Left lobe of liver (tissue), 2 donors: ENCODE data around the gene IL1RAPL2. TPM values are rescaled to one million over a fixed set of nuclear protein-coding genes. Genes with fewer than 3 reads are reported as not detected.
"Not testable (repeated sequence)": the region's sequence is repeated elsewhere in the genome, so short reads cannot be mapped to it uniquely, and the experiment has no call there.

Experiments
- ATAC-seq: fragments of 200-7000 bp; cut with Tn5 transposase; one replicate; pipeline ENCODE4 v1.9.1; 2020; ENCODE audit warnings: mild to moderate bottlenecking, moderate library complexity
- DNase-seq: peaks from one replicate; pipeline ENCODE4 v3.0.0-alpha.2; 2020; ENCODE audit warnings: low spot score
- total RNA-seq: library from RNA; stranded (reverse); gene quantifications from one replicate; pipeline ENCODE4 v1.2.1, GENCODE V29; 2021
- donor health status: DM: no; HTN: no; CAD: no; lungs with moderate emphysema.
- donor health status: DM: no; HTN: yes; CAD: no.

The IL1RAPL2 gene
- total RNA-seq, 1 donor from 2014 or later = 0.48 TPM

DNA sequence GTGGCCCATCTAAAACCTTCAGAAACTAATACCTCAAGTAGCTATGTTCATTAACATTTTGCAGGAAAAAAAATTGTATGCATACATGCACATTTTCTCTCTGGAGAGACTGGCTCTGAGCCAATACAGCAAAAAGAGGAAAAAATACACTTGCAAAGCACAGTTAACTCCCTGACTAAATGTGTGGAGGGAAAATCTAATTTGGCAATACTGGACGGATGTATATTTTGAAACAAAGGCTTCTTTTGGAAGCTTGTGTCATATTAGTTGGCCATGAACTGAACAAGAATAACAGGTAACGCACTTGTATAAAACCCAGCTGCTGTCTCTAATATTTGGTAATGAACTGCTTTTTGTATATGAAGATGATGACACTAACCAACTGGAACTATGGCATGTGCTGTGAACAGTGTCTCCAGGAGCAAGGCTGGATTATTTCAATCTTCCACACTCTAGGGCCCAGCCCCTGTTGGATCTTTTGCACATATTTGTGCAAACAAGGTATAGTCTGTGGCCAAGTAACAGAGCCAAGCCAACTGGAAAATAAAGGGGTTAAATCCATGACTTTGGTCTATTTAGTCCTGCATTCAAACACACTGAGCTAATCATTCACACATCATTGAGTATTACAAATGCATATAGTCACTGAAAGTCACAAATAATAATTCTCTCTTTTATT, 1188.4 kb downstream of the IL1RAPL2 start:
- no peak for ATAC-seq
- no peak for DNase-seq

GRCh38 chrX:105755109-105755508, 1189.1 kb downstream of the IL1RAPL2 start:
- no peak for DNase-seq
- no peak for ATAC-seq

DNA sequence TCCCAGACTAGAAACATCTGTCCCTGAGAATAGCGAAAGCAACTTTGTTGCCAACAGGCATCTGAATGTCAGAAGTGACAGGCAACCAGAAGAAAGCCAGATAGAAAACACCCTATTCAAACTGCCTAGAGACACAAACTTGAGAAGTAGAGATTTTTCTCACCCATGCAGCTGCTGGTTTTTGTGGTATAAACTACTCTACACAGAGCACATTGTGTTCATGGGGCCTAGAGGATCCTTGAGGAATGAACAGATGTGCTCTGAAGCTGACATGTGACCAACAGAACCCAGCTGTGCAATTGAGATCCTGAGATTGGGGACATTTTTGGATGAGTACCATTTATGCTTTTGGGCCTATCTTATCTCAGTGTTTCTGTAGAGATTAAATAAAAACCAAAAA, 1192.8 kb downstream of the IL1RAPL2 start:
- DNase-seq (no peak), ATAC-seq (no peak)

GRCh38 chrX:105759598-105759997, 1193.6 kb downstream of the IL1RAPL2 start:
- ATAC-seq = no peak
- no peak for DNase-seq

DNA sequence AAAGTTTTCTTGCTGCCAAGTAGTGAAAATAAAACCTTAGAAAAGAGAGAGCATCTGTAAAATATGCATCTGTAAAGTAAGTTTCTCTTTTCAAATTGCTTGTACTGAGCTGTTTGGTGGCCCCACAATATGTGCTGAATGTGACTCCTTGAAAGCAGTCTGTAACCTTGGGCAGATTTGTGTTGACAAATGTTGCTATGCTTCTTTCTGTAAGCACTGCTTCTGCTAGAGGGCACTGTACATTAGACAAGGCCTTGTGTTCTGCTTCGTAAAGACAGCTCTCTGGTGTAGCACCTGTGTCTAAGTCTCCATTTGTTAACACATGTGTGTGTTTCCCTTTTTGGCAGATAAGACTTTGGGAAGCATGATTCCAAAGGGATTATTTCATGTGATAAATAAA, 1199.7 kb downstream of the IL1RAPL2 start:
- ATAC-seq (no peak), DNase-seq (no peak)

DNA sequence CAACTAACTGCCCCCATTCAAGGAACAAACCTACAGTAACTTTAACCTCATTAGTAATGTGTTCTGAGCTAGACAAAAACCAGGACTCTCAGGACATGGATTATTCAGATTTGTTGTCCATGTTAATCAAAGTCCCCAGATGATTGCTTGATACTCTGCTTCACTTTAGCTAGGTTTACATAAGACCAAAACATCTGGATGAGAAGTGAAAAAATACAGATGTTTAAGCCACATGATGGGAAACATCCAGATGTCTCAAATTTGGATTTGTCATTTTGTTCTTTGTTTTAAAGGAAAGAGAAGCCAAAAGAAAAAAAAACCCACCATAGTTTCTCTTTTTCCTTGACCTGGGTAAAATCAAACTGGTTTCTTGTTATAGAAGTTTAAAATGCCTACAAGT, 1207.8 kb downstream of the IL1RAPL2 start:
- no peak for DNase-seq
- no peak for ATAC-seq

DNA sequence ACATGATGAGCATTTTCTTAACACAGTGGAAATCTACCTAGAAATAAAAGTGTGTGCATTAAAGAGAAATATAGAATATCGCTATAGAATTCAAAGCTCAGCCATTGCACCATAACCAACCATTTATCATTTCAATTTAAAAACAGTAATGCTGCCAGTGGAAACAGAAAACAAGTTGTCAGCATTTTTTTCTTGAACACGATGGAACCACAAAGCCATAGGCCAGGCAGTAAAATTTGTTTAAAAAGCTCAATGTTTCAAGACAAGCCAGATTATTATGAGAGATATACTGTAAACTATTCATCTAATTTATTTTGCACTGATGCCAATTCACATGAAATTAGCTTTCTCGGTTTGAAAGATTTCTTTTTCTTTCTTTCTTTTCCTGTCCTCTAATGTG, 1209.7 kb downstream of the IL1RAPL2 start:
- ATAC-seq = no peak
- no peak for DNase-seq

- ATAC-seq (no peak), DNase-seq (no peak)
Measured at GRCh38 chrX:105781804-105782203, 1215.8 kb downstream of the IL1RAPL2 start.

- not testable (repeated sequence) for DNase-seq, ATAC-seq
Measured at GRCh38 chrX:105796877-105797276, 1230.9 kb downstream of the IL1RAPL2 start.

- ATAC-seq = no peak
Measured at GRCh38 chrX:105803891-105804290, 1237.9 kb downstream of the IL1RAPL2 start.

DNA sequence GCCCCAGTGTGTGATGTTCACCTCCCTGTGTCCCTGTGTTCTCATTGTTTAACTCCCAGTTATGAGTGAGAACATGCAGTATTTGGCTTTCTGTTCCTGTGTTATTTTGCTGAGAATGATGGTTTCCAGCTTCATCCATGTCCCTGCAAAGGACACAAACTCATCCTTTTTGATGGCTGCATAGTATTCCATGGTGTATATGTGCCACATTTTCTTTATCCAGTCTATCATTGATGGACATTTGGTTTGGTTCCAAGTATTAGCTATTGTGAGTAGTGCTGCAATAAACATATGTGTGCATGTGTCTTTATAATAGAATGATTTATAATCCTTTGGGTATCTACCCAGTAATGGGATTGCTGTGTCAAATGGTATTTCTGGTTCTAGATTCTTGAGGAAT, 1239.7 kb downstream of the IL1RAPL2 start:
- DNase-seq, ATAC-seq: not testable (repeated sequence)

More at GRCh38 chrX:105803891-105804290, 1237.9 kb downstream of the IL1RAPL2 start:
- DNase-seq = no peak

- DNase-seq (no peak), ATAC-seq (no peak)
Measured at GRCh38 chrX:105816517-105816916, 1250.5 kb downstream of the IL1RAPL2 start.
